Measurements from ENCODE around the gene PRIM2.

- TF ChIP-seq CTCF (IDR thresholded peaks at IDR 0.05), result no peak
- TF ChIP-seq POLR2A (IDR thresholded peaks at IDR 0.05), result no peak
Observed at GRCh38 chr6:57435475-57436160, 118.2 kb downstream of the PRIM2 start.

Measured in prostate gland (tissue), 2 donors.